Right atrium auricular region (tissue), 2 donors: ENCODE data around the gene MLLT3. TPM values are rescaled to one million over a fixed set of nuclear protein-coding genes. Genes with fewer than 3 reads are reported as not detected.

Experiments used
- DNase-seq: peaks from one replicate; pipeline ENCODE4 v3.0.0-alpha.2; 2019; ENCODE audit warnings: low spot score
- H3K27ac ChIP-seq, 2 donors: fragments of 200-600 bp; sonication (generic); 1 replicate in 1 of 2; 2 replicates in 1 of 2; pipeline ENCODE4 v1.5.1; 2016 to 2019
- H3K27me3 ChIP-seq, 2 donors: fragments of 200-600 bp; sonication (generic); one replicate each; pipeline versions ENCODE4 v1.5.1 to v1.6.0; 2017 to 2019
- H3K36me3 ChIP-seq: fragments of 200-600 bp; sonication (generic); one replicate; pipeline ENCODE4 v1.5.1; 2016
- H3K4me1 ChIP-seq, 2 donors: fragments of 200-600 bp; sonication (generic); one replicate each; pipeline versions ENCODE4 v1.5.1 to v1.6.0; 2017 to 2019
- H3K4me3 ChIP-seq, 2 donors: fragments of 200-600 bp; sonication (generic); 1 replicate in 1 of 2; 2 replicates in 1 of 2; pipeline ENCODE4 v1.5.1; 2017 to 2019; ENCODE audit warnings: mild to moderate bottlenecking in 1 of 2, moderate library complexity in 1 of 2
- H3K9me3 ChIP-seq, 2 donors: fragments of 200-600 bp; sonication (generic); one replicate each; pipeline ENCODE4 v1.5.1; 2019
- CTCF ChIP-seq, 2 donors: fragments of 200-600 bp; sonication (generic); IDR thresholded peaks; one replicate each; pipeline ENCODE4 v1.5.1; 2019; ENCODE audit warnings: antibody characterized with exemption in 2 of 2
- total RNA-seq, 2 donors: library from RNA; depleted of rRNA; stranded (reverse); fragments of >200 nt; gene quantifications; one replicate each; pipeline ENCODE4 v1.1.0, GENCODE V29; 2016

The MLLT3 gene
- total RNA-seq, 2 donors from 2014 or later = 5.3 to 7.6 TPM

- Histone ChIP-seq H3K4me3 (no peak overlapping the region), H3K4me1 (peaks cover 0 to 4% of the 10 kb centered on the region in 2 donors), H3K9me3 (no peaks in the 10 kb centered on the region), H3K36me3 (no peaks in the 10 kb centered on the region), H3K27ac (no peak overlapping the region), H3K27me3 (no peaks in the 10 kb centered on the region)
- TF ChIP-seq CTCF (IDR thresholded peaks at IDR 0.05) = no peak
- DNase-seq = no peak
Observed at GRCh38 chr9:20321423-20322082, 300.7 kb downstream of the MLLT3 start.

- no peaks in the 10 kb centered on the region for H3K27me3 ChIP-seq
- no peak for DNase-seq
- H3K4me3 ChIP-seq = no peak overlapping the region
- no peaks in the 10 kb centered on the region for H3K9me3 ChIP-seq
- no peaks in the 10 kb centered on the region for H3K36me3 ChIP-seq
- no peak overlapping the region for H3K27ac ChIP-seq
- H3K4me1 ChIP-seq = peaks cover 0 to 4% of the 10 kb centered on the region in 2 donors
- TF ChIP-seq CTCF (IDR thresholded peaks at IDR 0.05) = no peak
Observed at GRCh38 chr9:20320921-20321320, 301.4 kb downstream of the MLLT3 start.

GRCh38 chr9:20319641-20320337 lies 302.5 kb downstream of the MLLT3 start:
- H3K4me3 ChIP-seq = no peak overlapping the region
- peaks cover 0 to 4% of the 10 kb centered on the region in 2 donors for H3K4me1 ChIP-seq
- H3K27me3 ChIP-seq = no peaks in the 10 kb centered on the region
- H3K27ac ChIP-seq = no peak overlapping the region
- no peak for DNase-seq
- no peak for TF ChIP-seq CTCF (IDR thresholded peaks at IDR 0.05)
- H3K9me3 ChIP-seq = no peaks in the 10 kb centered on the region
- no peaks in the 10 kb centered on the region for H3K36me3 ChIP-seq

- Histone ChIP-seq H3K4me1 (peaks cover 0 to 4% of the 10 kb centered on the region in 2 donors), H3K9me3 (no peaks in the 10 kb centered on the region), H3K36me3 (no peaks in the 10 kb centered on the region), H3K27ac (no peak overlapping the region), H3K27me3 (no peaks in the 10 kb centered on the region), H3K4me3 (no peak overlapping the region)
- no peak for DNase-seq
- no peak for TF ChIP-seq CTCF (IDR thresholded peaks at IDR 0.05)
Observed at GRCh38 chr9:20319241-20319640, 303.1 kb downstream of the MLLT3 start.

GRCh38 chr9:20317701-20318100 lies 304.6 kb downstream of the MLLT3 start:
- Histone ChIP-seq H3K36me3 (no peaks in the 10 kb centered on the region), H3K9me3 (no peaks in the 10 kb centered on the region), H3K27ac (no peak overlapping the region), H3K4me1 (peaks cover 0 to 4% of the 10 kb centered on the region in 2 donors), H3K4me3 (no peak overlapping the region), H3K27me3 (no peaks in the 10 kb centered on the region)
- no peak for TF ChIP-seq CTCF (IDR thresholded peaks at IDR 0.05)
- DNase-seq = no peak
